Activated CD4-positive, alpha-beta T cell treated with anti-CD3 and anti-CD28 coated beads for 48 hours (primary cell): ENCODE data around the gene CCNY.
"Not testable (repeated sequence)": the region's sequence is repeated elsewhere in the genome, so short reads cannot be mapped to it uniquely, and the experiment has no call there.

Experiments
- DNase-seq: peaks from one replicate; pipeline ENCODE4 v3.0.0-alpha.2; 2020

Gene CCNY

GRCh38 chr10:35412003-35412723 lies 75.9 kb downstream of the CCNY start:
- no peak for DNase-seq

- no peak for DNase-seq
Measured at GRCh38 chr10:35412900-35413491, 76.7 kb downstream of the CCNY start.

GRCh38 chr10:35413985-35414861 lies 77.9 kb downstream of the CCNY start:
- peak; percentile 50 for DNase-seq

- DNase-seq: no peak
Measured at GRCh38 chr10:35415505-35415904, 79.2 kb downstream of the CCNY start.

- no peak for DNase-seq
Measured at GRCh38 chr10:35416619-35417312, 80.5 kb downstream of the CCNY start.

GRCh38 chr10:35417313-35417625 lies 81.0 kb downstream of the CCNY start:
- DNase-seq: no peak

- no peak for DNase-seq
Measured at GRCh38 chr10:35417795-35418194, 81.5 kb downstream of the CCNY start.

GRCh38 chr10:35418580-35418979 lies 82.3 kb downstream of the CCNY start:
- not testable (repeated sequence) for DNase-seq

- no peak for DNase-seq
Measured at GRCh38 chr10:35420044-35420443, 83.7 kb downstream of the CCNY start.

- no peak for DNase-seq
Measured at GRCh38 chr10:35420827-35421552, 84.7 kb downstream of the CCNY start.

GRCh38 chr10:35421553-35422178 lies 85.4 kb downstream of the CCNY start:
- DNase-seq: no peak

GRCh38 chr10:35422228-35422627 lies 85.9 kb downstream of the CCNY start:
- no peak for DNase-seq

GRCh38 chr10:35423505-35424306 lies 87.4 kb downstream of the CCNY start:
- DNase-seq: no peak

GRCh38 chr10:35424680-35425285 lies 88.5 kb downstream of the CCNY start:
- no peak for DNase-seq

GRCh38 chr10:35425595-35425994 lies 89.3 kb downstream of the CCNY start:
- no peak for DNase-seq

- DNase-seq: no peak
Measured at GRCh38 chr10:35426657-35427056, 90.3 kb downstream of the CCNY start.

- no peak for DNase-seq
Measured at GRCh38 chr10:35427543-35427942, 91.2 kb downstream of the CCNY start.

- DNase-seq: no peak
Measured at GRCh38 chr10:35428521-35428920, 92.2 kb downstream of the CCNY start.

- no peak for DNase-seq
Measured at GRCh38 chr10:35432781-35433338, 96.6 kb downstream of the CCNY start.

GRCh38 chr10:35433851-35434426 lies 97.6 kb downstream of the CCNY start:
- no peak for DNase-seq
